Karpas-422 (cell line): ENCODE measurements around the gene MAP2K2. TPM values are rescaled to one million over a fixed set of nuclear protein-coding genes. Genes with fewer than 3 reads are reported as not detected.

ENCODE experiments used
- DNase-seq: peaks from one replicate; pipeline ENCODE4 v3.0.0-alpha.2; 2015
- H2AFZ ChIP-seq: fragments of 200-600 bp; sonication (generic); 2 replicates; pipeline ENCODE4 v1.6.1; 2014; ENCODE audit warnings: antibody characterized with exemption, low read length, mixed read lengths
- H3K27ac ChIP-seq: fragments of 200-600 bp; sonication (generic); 2 replicates; pipeline ENCODE4 v1.5.1; 2014; ENCODE audit warnings: mild to moderate bottlenecking, low read length, moderate library complexity
- H3K27me3 ChIP-seq: fragments of 200-600 bp; sonication (generic); 2 replicates; pipeline ENCODE4 v1.6.1; 2014; ENCODE audit warnings: low read length, mixed read lengths
- H3K36me3 ChIP-seq: fragments of 200-600 bp; sonication (generic); 2 replicates; pipeline ENCODE4 v1.6.1; 2014; ENCODE audit warnings: low read length, mixed read lengths; ENCODE audit not compliant: insufficient read depth
- H3K4me1 ChIP-seq: fragments of 200-600 bp; sonication (generic); 2 replicates; pipeline ENCODE4 v1.6.1; 2014; ENCODE audit warnings: mild to moderate bottlenecking, low read length, mixed read lengths
- H3K4me2 ChIP-seq: fragments of 200-600 bp; sonication (generic); 2 replicates; pipeline ENCODE4 v1.6.1; 2014; ENCODE audit warnings: low read length, low read depth, mild to moderate bottlenecking; ENCODE audit not compliant: poor library complexity, severe bottlenecking
- H3K4me3 ChIP-seq: fragments of 200-600 bp; sonication (generic); 2 replicates; pipeline ENCODE4 v1.5.1; 2014; ENCODE audit warnings: mild to moderate bottlenecking, antibody characterized with exemption, low read length, mixed read lengths
- H3K79me2 ChIP-seq: fragments of 200-600 bp; sonication (generic); 2 replicates; pipeline ENCODE4 v1.6.1; 2014; ENCODE audit warnings: mild to moderate bottlenecking, low read length, mixed read lengths
- H3K9ac ChIP-seq: fragments of 200-600 bp; sonication (generic); 2 replicates; pipeline ENCODE4 v1.6.0; 2014; ENCODE audit warnings: low read length
- H3K9me2 ChIP-seq: fragments of 200-600 bp; sonication (generic), shearing (Covaris generic); replicated peaks from 2 replicates; pipeline ENCODE4 v1.6.0; 2014; ENCODE audit warnings: mild to moderate bottlenecking, low read length, moderate library complexity; ENCODE audit not compliant: insufficient read depth
- H3K9me3 ChIP-seq: fragments of 300-700, 200-600 bp; sonication (generic); 2 replicates; pipeline ENCODE4 v1.6.1; 2014; ENCODE audit warnings: low read length, mixed read lengths
- H4K20me1 ChIP-seq: fragments of 200-600 bp; sonication (generic); 2 replicates; pipeline ENCODE4 v1.6.1; 2014; ENCODE audit warnings: mild to moderate bottlenecking, antibody characterized with exemption, low read length, low read depth; ENCODE audit not compliant: insufficient read depth
- total RNA-seq: library from RNA; depleted of rRNA; stranded (reverse); fragments of >200 nt; shearing (Covaris generic); gene quantifications from 2 replicates; pipeline ENCODE4 v1.2.3, GENCODE V29; 2014; ENCODE audit warnings: low replicate concordance

The MAP2K2 gene
- total RNA-seq, 1 experiment from 2014 or later: 106 TPM

- H3K9me3 ChIP-seq: no peaks in the 10 kb centered on the region
- no peaks in the 10 kb centered on the region for H3K27me3 ChIP-seq
- no peak overlapping the region for H2AFZ ChIP-seq
- H3K9ac ChIP-seq: no peak overlapping the region
- peaks cover 15% of the 10 kb centered on the region for H3K36me3 ChIP-seq
- H3K4me3 ChIP-seq: no peak overlapping the region
- no peak overlapping the region for H3K27ac ChIP-seq
- H3K4me2 ChIP-seq: no peak overlapping the region
- peaks cover 22% of the 10 kb centered on the region for H3K4me1 ChIP-seq
- peaks cover 16% of the 10 kb centered on the region for H3K79me2 ChIP-seq
- peaks cover 13% of the 10 kb centered on the region for H4K20me1 ChIP-seq
- DNase-seq: no peak
- H3K9me2 ChIP-seq: no peaks in the 10 kb centered on the region
These were observed 9.7 kb downstream of the MAP2K2 start for GRCh38 chr19:4114181-4114580.

DNA sequence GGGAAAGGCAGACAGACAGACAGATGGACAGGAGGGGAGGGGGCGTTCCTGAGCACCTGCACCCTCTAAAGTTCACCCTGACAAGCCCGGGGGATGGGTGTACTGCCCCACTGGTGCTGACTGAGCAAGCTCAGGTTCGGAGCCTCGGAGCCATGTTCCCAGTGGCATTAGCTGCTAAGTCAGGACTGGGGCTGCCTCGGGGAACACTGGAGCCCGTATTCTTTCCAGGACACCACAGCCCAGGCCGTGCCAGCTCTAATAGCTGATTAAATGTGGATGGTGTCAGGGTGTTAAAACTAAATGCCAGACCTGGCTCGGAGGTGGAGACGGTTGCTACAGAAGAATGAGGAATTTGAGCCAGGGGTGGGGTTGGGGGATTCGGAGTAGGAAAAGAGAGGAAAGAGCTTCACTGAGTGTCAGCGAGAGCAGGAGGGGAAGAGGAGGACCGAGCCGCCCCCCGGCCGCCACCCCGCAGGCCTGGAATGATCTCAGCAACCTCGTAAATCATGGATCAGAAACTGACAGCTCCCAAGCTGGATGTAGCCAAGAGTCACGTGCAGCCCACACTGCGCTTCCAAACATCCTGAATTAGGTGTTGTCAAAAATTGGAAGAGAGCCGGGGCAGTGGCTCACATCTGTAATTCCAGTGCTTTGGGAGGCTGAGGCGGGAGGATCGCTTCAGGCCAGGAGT, 10.4 kb downstream of the MAP2K2 start:
- Histone ChIP-seq H3K36me3 (peaks cover 21% of the 10 kb centered on the region), H3K27me3 (no peaks in the 10 kb centered on the region), H3K79me2 (peaks cover 12% of the 10 kb centered on the region), H3K4me3 (no peak overlapping the region), H4K20me1 (peaks cover 10% of the 10 kb centered on the region), H3K4me1 (peaks cover 22% of the 10 kb centered on the region), H2AFZ (no peak overlapping the region), H3K9me3 (no peaks in the 10 kb centered on the region), H3K27ac (no peak overlapping the region), H3K9me2 (no peaks in the 10 kb centered on the region), H3K9ac (no peak overlapping the region), H3K4me2 (no peak overlapping the region)
- no peak for DNase-seq

- Histone ChIP-seq H3K79me2 (peaks cover 7% of the 10 kb centered on the region; the same call in 1 of the 2 replicates), H3K9me3 (no peaks in the 10 kb centered on the region), H4K20me1 (peaks cover 5% of the 10 kb centered on the region), H3K4me1 (peaks cover 22% of the 10 kb centered on the region), H3K4me3 (no peak overlapping the region), H2AFZ (no peak overlapping the region), H3K27me3 (no peaks in the 10 kb centered on the region), H3K4me2 (no peak overlapping the region), H3K27ac (no peak overlapping the region), H3K9ac (no peak overlapping the region), H3K36me3 (peaks cover 22% of the 10 kb centered on the region), H3K9me2 (no peaks in the 10 kb centered on the region)
- DNase-seq: no peak
These were observed 11.6 kb downstream of the MAP2K2 start for GRCh38 chr19:4112367-4112766.

DNA sequence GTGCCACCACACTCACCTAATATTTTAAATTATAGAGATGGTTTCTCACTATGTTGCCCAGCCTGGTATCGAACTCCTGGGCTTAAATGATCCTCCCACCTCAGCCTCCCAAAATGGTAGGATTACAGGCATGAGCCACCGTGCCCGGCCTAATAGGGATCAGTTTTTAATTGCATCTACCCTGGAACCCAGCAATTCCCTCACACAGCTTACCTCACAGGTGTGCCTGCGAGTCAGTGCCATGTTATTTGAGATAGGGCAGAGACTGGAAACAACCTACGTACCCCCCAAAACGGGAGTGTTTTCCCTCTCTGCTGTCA, 14.3 kb downstream of the MAP2K2 start:
- Histone ChIP-seq H3K27me3 (no peaks in the 10 kb centered on the region), H4K20me1 (peaks cover 5% of the 10 kb centered on the region), H3K9ac (no peak overlapping the region), H3K9me2 (no peaks in the 10 kb centered on the region), H3K9me3 (no peaks in the 10 kb centered on the region), H3K4me1 (no peaks in the 10 kb centered on the region), H2AFZ (no peak overlapping the region), H3K79me2 (peaks cover 7% of the 10 kb centered on the region; the same call in 1 of the 2 replicates), H3K4me2 (no peak overlapping the region), H3K27ac (no peak overlapping the region), H3K4me3 (no peak overlapping the region), H3K36me3 (peaks cover 26% of the 10 kb centered on the region)
- DNase-seq: no peak

- Histone ChIP-seq H3K79me2 (peaks cover 3% of the 10 kb centered on the region; the same call in 1 of the 2 replicates), H3K4me1 (no peaks in the 10 kb centered on the region), H3K36me3 (peaks cover 21% of the 10 kb centered on the region; the same call in 1 of the 2 replicates), H2AFZ (no peak overlapping the region), H3K27ac (no peak overlapping the region), H3K9ac (no peak overlapping the region), H3K9me3 (no peaks in the 10 kb centered on the region), H3K4me2 (no peak overlapping the region), H3K27me3 (no peaks in the 10 kb centered on the region), H3K9me2 (no peaks in the 10 kb centered on the region), H4K20me1 (no peaks in the 10 kb centered on the region), H3K4me3 (no peak overlapping the region)
- no peak for DNase-seq
These were observed 14.9 kb downstream of the MAP2K2 start for GRCh38 chr19:4108767-4109625.

GRCh38 chr19:4103080-4103433, 20.9 kb downstream of the MAP2K2 start:
- no peaks in the 10 kb centered on the region for H3K79me2 ChIP-seq
- H3K4me1 ChIP-seq: no peaks in the 10 kb centered on the region
- no peak overlapping the region for H3K4me2 ChIP-seq
- H2AFZ ChIP-seq: no peak overlapping the region
- H3K9me2 ChIP-seq: no peaks in the 10 kb centered on the region
- H3K36me3 ChIP-seq: peaks cover 5% of the 10 kb centered on the region; the same call in 1 of the 2 replicates
- no peak overlapping the region for H3K27ac ChIP-seq
- no peaks in the 10 kb centered on the region for H3K9me3 ChIP-seq
- no peak for DNase-seq
- no peaks in the 10 kb centered on the region for H4K20me1 ChIP-seq
- H3K9ac ChIP-seq: no peak overlapping the region
- no peak overlapping the region for H3K4me3 ChIP-seq
- H3K27me3 ChIP-seq: no peaks in the 10 kb centered on the region

- Histone ChIP-seq H3K36me3 (peaks cover 11% of the 10 kb centered on the region; the same call in 1 of the 2 replicates), H3K79me2 (no peaks in the 10 kb centered on the region), H3K4me1 (no peaks in the 10 kb centered on the region), H2AFZ (no peak overlapping the region), H3K9me3 (no peaks in the 10 kb centered on the region), H3K9me2 (no peaks in the 10 kb centered on the region), H3K27ac (no peak overlapping the region), H3K4me2 (no peak overlapping the region), H3K4me3 (no peak overlapping the region), H4K20me1 (no peaks in the 10 kb centered on the region), H3K9ac (no peak overlapping the region), H3K27me3 (no peaks in the 10 kb centered on the region)
- no peak for DNase-seq
These were observed 21.4 kb downstream of the MAP2K2 start for GRCh38 chr19:4102339-4103079.

DNA sequence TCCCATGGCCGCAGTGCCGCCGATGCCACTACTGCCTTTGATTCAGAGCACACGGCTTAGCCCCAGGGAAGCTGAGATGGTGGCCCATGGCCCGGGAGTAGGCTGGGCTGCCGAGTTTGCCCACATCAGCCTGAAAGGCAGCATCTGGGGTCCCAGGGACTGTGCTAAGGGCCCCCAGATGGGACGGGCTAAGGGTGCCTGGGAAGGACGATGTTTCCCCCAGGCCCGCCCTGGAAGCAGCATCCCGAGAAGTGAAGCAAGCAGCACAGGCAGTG, 22.5 kb downstream of the MAP2K2 start:
- Histone ChIP-seq H3K27me3 (no peaks in the 10 kb centered on the region), H3K27ac (no peak overlapping the region), H3K79me2 (no peaks in the 10 kb centered on the region), H3K9me2 (no peaks in the 10 kb centered on the region), H4K20me1 (no peaks in the 10 kb centered on the region), H3K4me3 (no peak overlapping the region), H3K4me1 (no peaks in the 10 kb centered on the region), H3K9ac (no peak overlapping the region), H2AFZ (no peak overlapping the region), H3K36me3 (peaks cover 9% of the 10 kb centered on the region; the same call in 1 of the 2 replicates), H3K9me3 (no peaks in the 10 kb centered on the region), H3K4me2 (no peak overlapping the region)
- no peak for DNase-seq
